Mesothelial cell of epicardium (in vitro differentiated cells): ENCODE data around the gene CDKN2A. TPM values are rescaled to one million over a fixed set of nuclear protein-coding genes. Genes with fewer than 3 reads are reported as not detected.
A peak's percentile ranks its signal among the peaks of the same experiment; 100 is the strongest.

ENCODE experiments used
- DNase-seq, 2 experiments: peaks; one replicate each; pipeline ENCODE4 v3.0.0; 2021; ENCODE audit warnings: low spot score in 2 of 2; ENCODE audit not compliant: unreplicated experiment in 2 of 2
- H3K27ac Mint-ChIP-seq: 2 replicates; pipeline ENCODE4 v1.8.0; 2021; ENCODE audit warnings: mixed read lengths
- H3K27me3 Mint-ChIP-seq: 2 replicates; pipeline ENCODE4 v1.8.0; 2021; ENCODE audit warnings: low read depth, mixed read lengths
- H3K36me3 Mint-ChIP-seq: 2 replicates; pipeline ENCODE4 v1.8.0; 2021; ENCODE audit warnings: mixed read lengths
- H3K4me1 Mint-ChIP-seq: 2 replicates; pipeline ENCODE4 v1.8.0; 2021; ENCODE audit warnings: mixed read lengths
- H3K4me3 Mint-ChIP-seq: 2 replicates; pipeline ENCODE4 v1.8.0; 2021; ENCODE audit warnings: mild to moderate bottlenecking, moderate library complexity, mixed read lengths
- H3K9me3 Mint-ChIP-seq: 2 replicates; pipeline ENCODE4 v1.8.0; 2021; ENCODE audit warnings: mixed read lengths
- CTCF ChIP-seq: fragments of 200-600 bp; sonication (generic); IDR thresholded peaks from one replicate; pipeline ENCODE4 v1.5.0; 2021; ENCODE audit warnings: antibody characterized with exemption; ENCODE audit not compliant: unreplicated experiment
- total RNA-seq: library from RNA; stranded (reverse); gene quantifications from 3 replicates; pipeline ENCODE4 v1.2.1, GENCODE V29; 2021

The CDKN2A gene
- total RNA-seq, 1 donor from 2014 or later = 86.1 TPM

- no peak for TF ChIP-seq CTCF
- Mint-ChIP-seq H3K4me3 (peak overlapping the region; percentile 69), H3K27ac (peak overlapping the region; percentile 64), H3K36me3 (peaks cover 10% of the 10 kb centered on the region), H3K9me3 (no peaks in the 10 kb centered on the region), H3K27me3 (peaks cover 27% of the 10 kb centered on the region), H3K4me1 (peaks cover 35% of the 10 kb centered on the region)
- DNase-seq = no peak
Measured at GRCh38 chr9:22005702-22006606, 11.8 kb upstream of the CDKN2A start.

GRCh38 chr9:22005021-22005701, 11.0 kb upstream of the CDKN2A start:
- H3K27me3 Mint-ChIP-seq = peaks cover 27% of the 10 kb centered on the region
- H3K36me3 Mint-ChIP-seq = peaks cover 10% of the 10 kb centered on the region
- H3K27ac Mint-ChIP-seq = peak overlapping the region; percentile 36
- no peak for TF ChIP-seq CTCF
- peak overlapping the region; percentile 69 for H3K4me3 Mint-ChIP-seq
- H3K9me3 Mint-ChIP-seq = no peaks in the 10 kb centered on the region
- DNase-seq = no peak
- peaks cover 35% of the 10 kb centered on the region for H3K4me1 Mint-ChIP-seq

GRCh38 chr9:22002038-22002437, 7.8 kb upstream of the CDKN2A start:
- no peaks in the 10 kb centered on the region for H3K9me3 Mint-ChIP-seq
- no peak for TF ChIP-seq CTCF
- DNase-seq = no peak
- no peak overlapping the region for H3K27ac Mint-ChIP-seq
- H3K4me1 Mint-ChIP-seq = peaks cover 26% of the 10 kb centered on the region
- H3K36me3 Mint-ChIP-seq = peaks cover 10% of the 10 kb centered on the region
- H3K4me3 Mint-ChIP-seq = no peak overlapping the region
- peaks cover 29% of the 10 kb centered on the region for H3K27me3 Mint-ChIP-seq

GRCh38 chr9:21998026-21998425, 3.8 kb upstream of the CDKN2A start:
- no peak for TF ChIP-seq CTCF
- Mint-ChIP-seq H3K27me3 (peaks cover 7% of the 10 kb centered on the region), H3K36me3 (no peaks in the 10 kb centered on the region), H3K4me3 (no peak overlapping the region), H3K9me3 (no peaks in the 10 kb centered on the region), H3K4me1 (peaks cover 15% of the 10 kb centered on the region), H3K27ac (no peak overlapping the region)
- DNase-seq = no peak

GRCh38 chr9:21997480-21997879, 3.3 kb upstream of the CDKN2A start:
- no peak for DNase-seq
- H3K4me3 Mint-ChIP-seq = no peak overlapping the region
- H3K4me1 Mint-ChIP-seq = peaks cover 16% of the 10 kb centered on the region
- no peak overlapping the region for H3K27ac Mint-ChIP-seq
- TF ChIP-seq CTCF = no peak
- H3K9me3 Mint-ChIP-seq = no peaks in the 10 kb centered on the region
- H3K27me3 Mint-ChIP-seq = peaks cover 7% of the 10 kb centered on the region
- H3K36me3 Mint-ChIP-seq = no peaks in the 10 kb centered on the region
